HG03280 (cell line): ENCODE measurements around the gene CIRBP.
A peak's percentile ranks its signal among the peaks of the same experiment; 100 is the strongest.

Source experiments
- ATAC-seq: cut with Tn5 transposase; IDR thresholded peaks from one replicate; pipeline ENCODE4 v1.9.1; 2021; ENCODE audit warnings: mild to moderate bottlenecking, moderate library complexity; ENCODE audit not compliant: unreplicated experiment

Gene CIRBP

GRCh38 chr19:1266916-1267476 lies 2.1 kb upstream of the CIRBP start:
- ATAC-seq = peak; percentile 25

- no peak for ATAC-seq
These were observed 1.5 kb upstream of the CIRBP start for GRCh38 chr19:1267477-1268225.

GRCh38 chr19:1268226-1269064 lies 687 bp upstream of the CIRBP start:
- ATAC-seq = no peak

GRCh38 chr19:1269478-1270212 lies 513 bp downstream of the CIRBP start:
- ATAC-seq = peak; percentile 19

GRCh38 chr19:1270213-1270853 lies 1.2 kb downstream of the CIRBP start:
- ATAC-seq = no peak

GRCh38 chr19:1270854-1271527 lies 1.9 kb downstream of the CIRBP start:
- ATAC-seq = no peak

GRCh38 chr19:1271528-1272422 lies 2.6 kb downstream of the CIRBP start:
- no peak for ATAC-seq

GRCh38 chr19:1272423-1273262 lies 3.5 kb downstream of the CIRBP start:
- ATAC-seq = no peak

GRCh38 chr19:1273263-1274041 lies 4.3 kb downstream of the CIRBP start:
- no peak for ATAC-seq

GRCh38 chr19:1274081-1274851 lies 5.1 kb downstream of the CIRBP start:
- no peak for ATAC-seq

GRCh38 chr19:1274852-1275259 lies 5.7 kb downstream of the CIRBP start:
- ATAC-seq = no peak

GRCh38 chr19:1275260-1275975 lies 6.3 kb downstream of the CIRBP start, which contains the start of gene FAM174C:
FAM174C (plus strand) TSS chr19:1275530; CDS start chr19:1275550, 20 bp downstream.
- ATAC-seq = peak; percentile 78

GRCh38 chr19:1275976-1276627 lies 7.0 kb downstream of the CIRBP start:
- no peak for ATAC-seq

- no peak for ATAC-seq
These were observed 7.5 kb downstream of the CIRBP start for GRCh38 chr19:1276628-1277022.

- no peak for ATAC-seq
These were observed 7.9 kb downstream of the CIRBP start for GRCh38 chr19:1277061-1277460.
